Ishikawa (cell line): Measurements from ENCODE around the gene CHD9.

Experiments
- RAD21 ChIP-seq: IDR thresholded peaks from 2 replicates; pipeline ENCODE4 v1.6.1; 2012; ENCODE audit warnings: low read depth
- YY1 ChIP-seq: IDR thresholded peaks from 2 replicates; pipeline ENCODE4 v1.6.1; 2012; ENCODE audit warnings: low read depth

GRCh38 chr16:53043986-53044601, 10.7 kb upstream of the CHD9 start:
- TF ChIP-seq RAD21, result no peak
- TF ChIP-seq YY1, result no peak
